Breast epithelium (tissue), 4 donors: Measurements from ENCODE around the gene ADARB2. TPM values are rescaled to one million over a fixed set of nuclear protein-coding genes. Genes with fewer than 3 reads are reported as not detected.

Experiments
- DNase-seq, 2 donors: peaks; one replicate each; pipeline ENCODE4 v3.0.0-alpha.2; 2019; ENCODE audit warnings: low spot score in 2 of 2
- H3K27ac ChIP-seq, 2 donors: fragments of 200-600 bp; sonication (generic) in 1 of 2; one replicate each; pipeline ENCODE4 v1.5.1; 2016 to 2019; ENCODE audit warnings: mild to moderate bottlenecking in 1 of 2
- H3K27me3 ChIP-seq, 2 donors: fragments of 200-600 bp; sonication (generic) in 1 of 2; one replicate each; pipeline versions ENCODE4 v1.5.1 to v1.6.0; 2017 to 2019; ENCODE audit warnings: control low read depth in 1 of 2, mild to moderate bottlenecking in 1 of 2
- H3K36me3 ChIP-seq: fragments of 200-600 bp; one replicate; pipeline ENCODE4 v1.5.1; 2019
- H3K4me1 ChIP-seq, 2 donors: fragments of 200-600 bp; sonication (generic); one replicate each; pipeline ENCODE4 v1.5.1; 2016 to 2019; ENCODE audit warnings: control low read depth in 1 of 2
- H3K4me3 ChIP-seq, 3 donors: fragments of 200-600 bp; sonication (generic); 1 replicate in 2 of 3; 2 replicates in 1 of 3; pipeline ENCODE4 v1.5.1; 2016 to 2019; ENCODE audit warnings: mild to moderate bottlenecking in 3 of 3, moderate library complexity in 2 of 3
- H3K9me3 ChIP-seq, 2 donors: fragments of 200-600 bp; sonication (generic) in 1 of 2; one replicate each; pipeline ENCODE4 v1.5.1; 2016 to 2019; ENCODE audit warnings: control low read depth in 1 of 2
- POLR2A ChIP-seq: fragments of 450-650 bp; IDR thresholded peaks from one replicate; pipeline ENCODE4 v1.6.1; 2016; ENCODE audit warnings: antibody characterized with exemption, mild to moderate bottlenecking, moderate library complexity
- POLR2AphosphoS5 ChIP-seq, 3 donors: sonication (generic); formaldehyde crosslinking; IDR thresholded peaks; one replicate each; pipeline ENCODE4 v1.6.1; 2017; ENCODE audit warnings: antibody characterized with exemption in 3 of 3
- intact Hi-C: fragments of 100-400 bp; cut with DNase I; formaldehyde crosslinking; loops from one replicate; pipeline ENCODE4 v1.15.1; 2023; ENCODE audit warnings: low total_unique reads
- total RNA-seq, 3 donors: library from RNA; depleted of rRNA; stranded (reverse); fragments of >200 nt; gene quantifications; one replicate each; pipeline ENCODE4 v1.1.0, GENCODE V29; 2016
- TF ChIP-seq, protein P1 (sequence below), 3 donors: fragments of 450-650 bp; IDR thresholded peaks; one replicate each; pipeline ENCODE4 v1.5.1; 2016 to 2017; ENCODE audit warnings: antibody characterized with exemption in 3 of 3, mild to moderate bottlenecking in 3 of 3, moderate library complexity in 3 of 3

Gene ADARB2
- total RNA-seq, 3 donors from 2014 or later: 0.32 to 3.9 (median 2.0) TPM

GRCh38 chr10:1216574-1217236 lies 520.6 kb downstream of the ADARB2 start:
- Histone ChIP-seq H3K9me3 (no peaks in the 10 kb centered on the region), H3K4me3 (no peak overlapping the region), H3K36me3 (no peaks in the 10 kb centered on the region), H3K4me1 (no peaks in the 10 kb centered on the region), H3K27me3 (peaks cover 0 to 10% of the 10 kb centered on the region in 2 donors), H3K27ac (no peak overlapping the region)
- no peak for DNase-seq
- TF ChIP-seq POLR2A (no peak), POLR2AphosphoS5 (IDR thresholded peaks at IDR 0.05) (no peak)
- TF ChIP-seq, protein P1, sequence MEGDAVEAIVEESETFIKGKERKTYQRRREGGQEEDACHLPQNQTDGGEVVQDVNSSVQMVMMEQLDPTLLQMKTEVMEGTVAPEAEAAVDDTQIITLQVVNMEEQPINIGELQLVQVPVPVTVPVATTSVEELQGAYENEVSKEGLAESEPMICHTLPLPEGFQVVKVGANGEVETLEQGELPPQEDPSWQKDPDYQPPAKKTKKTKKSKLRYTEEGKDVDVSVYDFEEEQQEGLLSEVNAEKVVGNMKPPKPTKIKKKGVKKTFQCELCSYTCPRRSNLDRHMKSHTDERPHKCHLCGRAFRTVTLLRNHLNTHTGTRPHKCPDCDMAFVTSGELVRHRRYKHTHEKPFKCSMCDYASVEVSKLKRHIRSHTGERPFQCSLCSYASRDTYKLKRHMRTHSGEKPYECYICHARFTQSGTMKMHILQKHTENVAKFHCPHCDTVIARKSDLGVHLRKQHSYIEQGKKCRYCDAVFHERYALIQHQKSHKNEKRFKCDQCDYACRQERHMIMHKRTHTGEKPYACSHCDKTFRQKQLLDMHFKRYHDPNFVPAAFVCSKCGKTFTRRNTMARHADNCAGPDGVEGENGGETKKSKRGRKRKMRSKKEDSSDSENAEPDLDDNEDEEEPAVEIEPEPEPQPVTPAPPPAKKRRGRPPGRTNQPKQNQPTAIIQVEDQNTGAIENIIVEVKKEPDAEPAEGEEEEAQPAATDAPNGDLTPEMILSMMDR (IDR thresholded peaks at IDR 0.05): no peak
- intact Hi-C loops: no loop called here

GRCh38 chr10:1215862-1216573 lies 521.3 kb downstream of the ADARB2 start:
- Histone ChIP-seq H3K36me3 (no peaks in the 10 kb centered on the region), H3K9me3 (no peaks in the 10 kb centered on the region), H3K27ac (no peak overlapping the region), H3K4me3 (no peak overlapping the region), H3K27me3 (peaks cover 0 to 12% of the 10 kb centered on the region in 2 donors), H3K4me1 (no peaks in the 10 kb centered on the region)
- intact Hi-C loops: no loop called here
- DNase-seq: no peak
- no peak for TF ChIP-seq POLR2AphosphoS5 (IDR thresholded peaks at IDR 0.05)
- TF ChIP-seq, protein P1 (IDR thresholded peaks at IDR 0.05): no peak
- TF ChIP-seq POLR2A: no peak

DNA sequence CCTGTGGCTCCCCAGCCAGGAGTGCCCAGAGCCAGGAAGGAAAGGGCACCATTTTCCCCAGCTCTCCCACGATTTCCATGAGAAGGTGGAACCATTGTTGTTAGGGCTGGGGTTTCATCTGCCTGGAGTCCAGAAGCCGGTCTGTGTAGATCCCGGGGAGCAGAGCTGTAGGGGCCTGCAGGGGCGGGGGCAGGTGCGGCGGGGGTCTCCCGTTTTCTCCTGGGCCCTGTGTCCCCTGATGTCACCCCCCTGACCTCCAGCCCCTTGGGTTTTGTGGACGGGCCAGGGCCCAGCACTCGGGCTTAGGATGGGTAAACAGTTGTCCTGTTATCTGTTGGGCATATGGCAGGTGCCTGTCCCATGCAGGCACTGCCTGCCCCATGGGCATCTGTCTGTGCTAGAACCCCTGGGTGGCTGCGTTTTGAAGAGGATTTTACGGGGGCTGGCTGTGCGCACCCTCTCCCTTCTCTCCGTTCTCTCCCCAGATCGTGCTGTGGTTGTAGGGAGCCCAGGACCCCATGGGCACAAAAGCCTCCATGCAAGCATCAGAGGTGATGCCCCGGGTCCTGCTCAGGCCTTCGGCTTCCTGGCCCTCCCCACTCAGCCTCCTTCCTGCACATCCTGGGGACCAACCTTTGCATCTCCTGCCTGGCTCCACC lies 522.3 kb downstream of the ADARB2 start:
- Histone ChIP-seq H3K4me1 (no peaks in the 10 kb centered on the region), H3K9me3 (no peaks in the 10 kb centered on the region), H3K27ac (no peak overlapping the region), H3K36me3 (no peaks in the 10 kb centered on the region), H3K4me3 (no peak overlapping the region), H3K27me3 (peaks cover 0 to 18% of the 10 kb centered on the region in 2 donors)
- TF ChIP-seq POLR2A (no peak), POLR2AphosphoS5 (IDR thresholded peaks at IDR 0.05) (no peak)
- TF ChIP-seq, protein P1 (IDR thresholded peaks at IDR 0.05): no peak
- intact Hi-C loops: no loop called here
- no peak for DNase-seq

- Histone ChIP-seq H3K4me1 (no peaks in the 10 kb centered on the region), H3K27me3 (peaks cover 0 to 18% of the 10 kb centered on the region in 2 donors), H3K36me3 (no peaks in the 10 kb centered on the region), H3K9me3 (no peaks in the 10 kb centered on the region), H3K27ac (no peak overlapping the region), H3K4me3 (no peak overlapping the region)
- intact Hi-C loops: no loop called here
- DNase-seq: no peak
- TF ChIP-seq POLR2AphosphoS5 (IDR thresholded peaks at IDR 0.05) (no peak), POLR2A (no peak)
- TF ChIP-seq, protein P1 (IDR thresholded peaks at IDR 0.05): no peak
Observed at GRCh38 chr10:1214071-1214675, 523.2 kb downstream of the ADARB2 start.
